Tibial nerve (tissue), 4 donors: ENCODE data around the gene CLDN16.

ENCODE experiments used
- EP300 ChIP-seq, 2 donors: sonication (generic); formaldehyde crosslinking; IDR thresholded peaks; one replicate each; pipeline ENCODE4 v1.6.1; 2017; ENCODE audit warnings: antibody characterized with exemption in 2 of 2, mild to moderate bottlenecking in 1 of 2
- POLR2A ChIP-seq, 2 donors: fragments of 450-650 bp; IDR thresholded peaks; one replicate each; pipeline ENCODE4 v1.6.1; 2017; ENCODE audit warnings: antibody characterized with exemption in 2 of 2, mild to moderate bottlenecking in 2 of 2, moderate library complexity in 2 of 2
- TF ChIP-seq, protein P1 (sequence below), 5 experiments: fragments of 200-600 bp in 3 of 5; fragments of 450-650 bp in 2 of 5; sonication (generic) in 3 of 5; IDR thresholded peaks; one replicate each; pipeline ENCODE4 v1.5.1; 2016 to 2019; ENCODE audit warnings: antibody characterized with exemption in 5 of 5, mild to moderate bottlenecking in 3 of 5, moderate library complexity in 2 of 5

DNA sequence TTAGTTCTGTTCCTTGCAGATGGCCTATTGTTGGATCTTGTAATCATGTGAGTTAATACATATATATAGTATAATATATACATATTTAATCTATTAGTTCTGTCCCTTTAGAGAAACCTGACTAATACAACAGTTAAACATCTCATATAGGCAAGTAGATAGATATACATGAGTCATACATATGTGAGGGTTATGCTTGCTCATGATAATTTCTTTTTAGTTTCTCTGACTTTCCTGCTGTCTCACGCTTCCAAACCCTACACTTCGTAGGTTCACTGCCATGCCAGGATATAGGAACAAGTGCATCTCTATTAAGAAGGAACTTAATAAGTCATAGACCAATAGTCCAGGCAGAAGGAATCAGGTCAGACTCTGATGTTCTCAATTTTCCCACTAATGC lies 16.8 kb upstream of the CLDN16 start:
- TF ChIP-seq POLR2A (IDR thresholded peaks at IDR 0.05) (no peak), EP300 (IDR thresholded peaks at IDR 0.05) (no peak)
- TF ChIP-seq, protein P1, sequence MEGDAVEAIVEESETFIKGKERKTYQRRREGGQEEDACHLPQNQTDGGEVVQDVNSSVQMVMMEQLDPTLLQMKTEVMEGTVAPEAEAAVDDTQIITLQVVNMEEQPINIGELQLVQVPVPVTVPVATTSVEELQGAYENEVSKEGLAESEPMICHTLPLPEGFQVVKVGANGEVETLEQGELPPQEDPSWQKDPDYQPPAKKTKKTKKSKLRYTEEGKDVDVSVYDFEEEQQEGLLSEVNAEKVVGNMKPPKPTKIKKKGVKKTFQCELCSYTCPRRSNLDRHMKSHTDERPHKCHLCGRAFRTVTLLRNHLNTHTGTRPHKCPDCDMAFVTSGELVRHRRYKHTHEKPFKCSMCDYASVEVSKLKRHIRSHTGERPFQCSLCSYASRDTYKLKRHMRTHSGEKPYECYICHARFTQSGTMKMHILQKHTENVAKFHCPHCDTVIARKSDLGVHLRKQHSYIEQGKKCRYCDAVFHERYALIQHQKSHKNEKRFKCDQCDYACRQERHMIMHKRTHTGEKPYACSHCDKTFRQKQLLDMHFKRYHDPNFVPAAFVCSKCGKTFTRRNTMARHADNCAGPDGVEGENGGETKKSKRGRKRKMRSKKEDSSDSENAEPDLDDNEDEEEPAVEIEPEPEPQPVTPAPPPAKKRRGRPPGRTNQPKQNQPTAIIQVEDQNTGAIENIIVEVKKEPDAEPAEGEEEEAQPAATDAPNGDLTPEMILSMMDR (IDR thresholded peaks at IDR 0.05): no peak
